Panc1 (cell line): ENCODE measurements around the gene TCP10L. TPM values are rescaled to one million over a fixed set of nuclear protein-coding genes. Genes with fewer than 3 reads are reported as not detected.

ENCODE experiments used
- ATAC-seq: fragments of 200-7000 bp; cut with Tn5 transposase; 2 replicates; pipeline ENCODE4 v1.9.1; 2020; ENCODE audit warnings: mild to moderate bottlenecking, moderate library complexity
- BruUV-seq: library from RNA; stranded (reverse); fragments of 400-500 nt; replicated peaks from 2 replicates; lab custom pipeline; 2021; lab: Mats Ljungman, UMichigan
- CTCF ChIA-PET: fragments of 300-600 bp; sonication (Branson Sonifier 250); formaldehyde crosslinking; loops from one replicate; lab custom pipeline; 2022; ENCODE audit warnings: antibody characterized with exemption; lab: Charles Lee
- POLR2A ChIA-PET: fragments of 300-600 bp; sonication (Branson Sonifier 250); formaldehyde crosslinking; loops from one replicate; lab custom pipeline; 2022; ENCODE audit warnings: antibody characterized with exemption; lab: Charles Lee
- DNase-seq: peaks from one replicate; pipeline ENCODE4 v3.0.0-alpha.2; 2010; ENCODE audit warnings: low read depth, low spot score
- H3K27ac ChIP-seq: 2 replicates; pipeline ENCODE4 v1.5.1; 2011; ENCODE audit warnings: mild to moderate bottlenecking, low read length, inconsistent platforms
- H3K27me3 ChIP-seq: fragments of 200-500 bp; sonication (Bioruptor generic); 2 replicates; pipeline ENCODE4 v1.6.0; 2014; ENCODE audit warnings: low read length, inconsistent platforms; ENCODE audit not compliant: control insufficient read depth, insufficient read depth
- H3K36me3 ChIP-seq: fragments of 200-500 bp; sonication (Bioruptor generic); 2 replicates; pipeline ENCODE4 v1.5.1; 2014; ENCODE audit warnings: inconsistent platforms, mild to moderate bottlenecking, low read length, moderate library complexity; ENCODE audit not compliant: control insufficient read depth, insufficient read depth
- H3K4me1 ChIP-seq: 2 replicates; pipeline ENCODE4 v1.5.1; 2011; ENCODE audit warnings: inconsistent platforms, mild to moderate bottlenecking, low read length, moderate library complexity; ENCODE audit not compliant: control insufficient read depth, insufficient read depth
- H3K4me3 ChIP-seq, 2 experiments: 2 replicates each; pipeline ENCODE4 v1.5.1; 2011 to 2012; ENCODE audit warnings: low read depth in 2 of 2, low read length in 2 of 2, mild to moderate bottlenecking in 2 of 2, inconsistent platforms in 1 of 2, moderate library complexity in 1 of 2
- H3K9me3 ChIP-seq: fragments of 200-500 bp; sonication (Bioruptor generic); 2 replicates; pipeline ENCODE4 v1.5.1; 2014; ENCODE audit warnings: low read depth, mild to moderate bottlenecking, inconsistent platforms, low read length, moderate library complexity; ENCODE audit not compliant: control insufficient read depth, insufficient read depth
- CTCF ChIP-seq: fragments of 450-650 bp; IDR thresholded peaks from 2 replicates; pipeline ENCODE4 v1.5.1; 2017; ENCODE audit warnings: mild to moderate bottlenecking
- POLR2AphosphoS5 ChIP-seq: IDR thresholded peaks from 2 replicates; pipeline ENCODE4 v1.6.1; 2012; ENCODE audit warnings: mild to moderate bottlenecking, low read depth, low read length, moderate library complexity
- REST ChIP-seq, 2 experiments: IDR thresholded peaks; 2 replicates each; pipeline ENCODE4 v1.6.1; 2011 to 2012; ENCODE audit warnings: low read depth in 2 of 2, control low read depth in 1 of 2, low read length in 1 of 2, mild to moderate bottlenecking in 1 of 2, moderate library complexity in 1 of 2; ENCODE audit not compliant: insufficient read depth in 1 of 2
- SIN3A ChIP-seq: IDR thresholded peaks from 2 replicates; pipeline ENCODE4 v1.6.1; 2012; ENCODE audit warnings: low read depth, mild to moderate bottlenecking, low read length, moderate library complexity, borderline replicate concordance; ENCODE audit not compliant: insufficient read depth
- TCF7L2 ChIP-seq: IDR thresholded peaks from 2 replicates; pipeline ENCODE4 v1.6.1; 2011; ENCODE audit warnings: mild to moderate bottlenecking, low read depth, low read length, inconsistent platforms
- in situ Hi-C: cut with HindIII; loops from 2 replicates; pipeline ENCODE4 v1.10.0; 2016; ENCODE audit warnings: low sequenced_read_pairs, low pct_unique_long_range_greater_than_20kb
- intact Hi-C: fragments of 100-400 bp; cut with micrococcal nuclease; formaldehyde crosslinking; loops from one replicate; pipeline ENCODE4 v1.10.0; 2022; ENCODE audit not compliant: unreplicated experiment
- total RNA-seq: library from RNA; stranded (reverse); gene quantifications from one replicate; pipeline ENCODE4 v1.2.1, GENCODE V29; 2021; ENCODE audit not compliant: unreplicated experiment

Gene TCP10L
- total RNA-seq, 1 experiment from 2014 or later = 0.57 TPM

- no peaks in the 10 kb centered on the region for H3K36me3 ChIP-seq
- in situ Hi-C loops = no loop called here
- no peak for ATAC-seq
- no peaks in the 10 kb centered on the region for H3K4me1 ChIP-seq
- no peaks in the 10 kb centered on the region for H3K9me3 ChIP-seq
- no TSS peak for BruUV-seq
- TF ChIP-seq CTCF = no peak
- TF ChIP-seq POLR2AphosphoS5 = no peak
- TF ChIP-seq REST (IDR thresholded peaks at IDR 0.05; ENCODE audit: insufficient read depth in 1 of 2, low read depth in 2 of 2, low read length in 1 of 2) = no peak
- no peak for TF ChIP-seq SIN3A
- TF ChIP-seq TCF7L2 = no peak
- no peak overlapping the region for H3K27ac ChIP-seq
- H3K27me3 ChIP-seq = no peaks in the 10 kb centered on the region
- POLR2A ChIA-PET = no interaction called here
- no peak overlapping the region for H3K4me3 ChIP-seq
- intact Hi-C loops = no loop called here
- no peak for DNase-seq
- CTCF ChIA-PET = no interaction called here
These were observed 30.3 kb downstream of the TCP10L start for GRCh38 chr21:32554832-32555638.

- Histone ChIP-seq H3K4me1 (no peaks in the 10 kb centered on the region), H3K36me3 (no peaks in the 10 kb centered on the region), H3K27ac (no peak overlapping the region), H3K4me3 (no peak overlapping the region), H3K9me3 (no peaks in the 10 kb centered on the region), H3K27me3 (no peaks in the 10 kb centered on the region)
- ChIA-PET POLR2A (no interaction called here), CTCF (no interaction called here)
- ATAC-seq (no peak), DNase-seq (no peak)
- intact Hi-C loops (no loop called here), in situ Hi-C loops (no loop called here)
- no TSS peak for BruUV-seq
- TF ChIP-seq TCF7L2 (no peak), POLR2AphosphoS5 (no peak), SIN3A (no peak), CTCF (no peak), REST (IDR thresholded peaks at IDR 0.05; ENCODE audit: insufficient read depth in 1 of 2, low read depth in 2 of 2, low read length in 1 of 2) (no peak)
These were observed 35.4 kb downstream of the TCP10L start for GRCh38 chr21:32549886-32550285.
